GM10248 (cell line): ENCODE data around the gene CEP41.

Experiments
- CTCF ChIA-PET: fragments of 300-600 bp; sonication (Branson Sonifier 250); formaldehyde crosslinking; extraction: SDS; loops from one replicate; lab custom pipeline; 2021; ENCODE audit warnings: antibody characterized with exemption; lab: Yijun Ruan, JAX
- POLR2A ChIA-PET: fragments of 350-650 bp; sonication (Branson Sonifier 250); formaldehyde crosslinking; extraction: SDS; loops from one replicate; lab custom pipeline; 2020; ENCODE audit warnings: antibody characterized with exemption; lab: Yijun Ruan, JAX
- DNase-seq: peaks from one replicate; pipeline ENCODE4 v3.0.0; 2012; ENCODE audit errors: extremely low spot score
- TF ChIP-seq, protein P1 (sequence below): IDR thresholded peaks from 2 replicates; pipeline ENCODE4 v1.5.1; 2012; ENCODE audit warnings: mild to moderate bottlenecking, low read depth; ENCODE audit errors: extremely low read depth, missing control alignments, control extremely low read depth

Gene CEP41

DNA sequence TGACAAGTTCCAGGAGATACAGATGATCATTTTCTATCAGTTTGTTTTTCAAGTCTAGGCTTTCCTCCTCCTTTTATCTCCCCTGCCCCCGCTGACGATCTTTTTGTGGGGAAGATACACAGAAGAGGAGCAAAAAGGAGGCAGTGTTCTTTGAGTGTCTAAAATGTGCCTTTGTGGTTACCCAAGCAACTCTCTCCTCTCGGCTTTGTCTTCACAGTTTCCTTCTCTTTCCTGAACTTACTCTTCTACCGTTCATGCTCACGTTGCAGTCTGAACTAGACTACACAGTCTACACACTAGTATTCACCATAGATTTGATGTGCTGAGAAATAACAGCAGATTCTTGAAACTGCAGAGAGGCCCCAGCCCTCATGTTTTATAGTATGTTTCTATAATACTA lies 23.6 kb downstream of the CEP41 start:
- TF ChIP-seq, protein P1, sequence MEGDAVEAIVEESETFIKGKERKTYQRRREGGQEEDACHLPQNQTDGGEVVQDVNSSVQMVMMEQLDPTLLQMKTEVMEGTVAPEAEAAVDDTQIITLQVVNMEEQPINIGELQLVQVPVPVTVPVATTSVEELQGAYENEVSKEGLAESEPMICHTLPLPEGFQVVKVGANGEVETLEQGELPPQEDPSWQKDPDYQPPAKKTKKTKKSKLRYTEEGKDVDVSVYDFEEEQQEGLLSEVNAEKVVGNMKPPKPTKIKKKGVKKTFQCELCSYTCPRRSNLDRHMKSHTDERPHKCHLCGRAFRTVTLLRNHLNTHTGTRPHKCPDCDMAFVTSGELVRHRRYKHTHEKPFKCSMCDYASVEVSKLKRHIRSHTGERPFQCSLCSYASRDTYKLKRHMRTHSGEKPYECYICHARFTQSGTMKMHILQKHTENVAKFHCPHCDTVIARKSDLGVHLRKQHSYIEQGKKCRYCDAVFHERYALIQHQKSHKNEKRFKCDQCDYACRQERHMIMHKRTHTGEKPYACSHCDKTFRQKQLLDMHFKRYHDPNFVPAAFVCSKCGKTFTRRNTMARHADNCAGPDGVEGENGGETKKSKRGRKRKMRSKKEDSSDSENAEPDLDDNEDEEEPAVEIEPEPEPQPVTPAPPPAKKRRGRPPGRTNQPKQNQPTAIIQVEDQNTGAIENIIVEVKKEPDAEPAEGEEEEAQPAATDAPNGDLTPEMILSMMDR = no peak
- ChIA-PET CTCF (interaction anchor here (0.8 to 1.5 kb wide), 2 partner anchors 15 to 213 kb away, joined by 3 read pairs; no protein-coding TSS in a partner anchor), POLR2A (no interaction called here)
- no peak for DNase-seq

DNA sequence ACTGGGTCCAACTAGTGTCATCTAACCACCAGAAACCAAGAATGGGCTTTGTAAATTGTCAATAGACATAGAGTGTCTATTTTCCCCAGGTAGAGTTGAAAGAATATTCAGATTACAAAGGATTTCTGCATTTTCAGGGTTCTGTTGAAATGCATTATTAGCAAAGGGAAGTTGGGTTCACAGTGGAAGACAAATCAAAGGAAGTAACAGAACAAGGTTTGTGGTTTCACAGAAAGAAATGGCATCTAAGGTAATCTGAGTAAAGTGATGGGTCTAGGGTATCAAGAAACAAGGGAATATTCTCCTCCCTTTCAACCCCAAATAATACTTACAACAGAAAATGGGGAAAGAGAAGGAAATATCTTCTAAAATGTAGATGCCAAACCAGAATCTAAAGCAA lies 25.8 kb downstream of the CEP41 start:
- ChIA-PET CTCF (interaction anchor here (1.0 to 1.4 kb wide), 3 partner anchors 9 to 23 kb away, joined by 3 to 4 read pairs (median 3); no protein-coding TSS in a partner anchor), POLR2A (no interaction called here)
- no peak for DNase-seq
- TF ChIP-seq, protein P1 = no peak

DNA sequence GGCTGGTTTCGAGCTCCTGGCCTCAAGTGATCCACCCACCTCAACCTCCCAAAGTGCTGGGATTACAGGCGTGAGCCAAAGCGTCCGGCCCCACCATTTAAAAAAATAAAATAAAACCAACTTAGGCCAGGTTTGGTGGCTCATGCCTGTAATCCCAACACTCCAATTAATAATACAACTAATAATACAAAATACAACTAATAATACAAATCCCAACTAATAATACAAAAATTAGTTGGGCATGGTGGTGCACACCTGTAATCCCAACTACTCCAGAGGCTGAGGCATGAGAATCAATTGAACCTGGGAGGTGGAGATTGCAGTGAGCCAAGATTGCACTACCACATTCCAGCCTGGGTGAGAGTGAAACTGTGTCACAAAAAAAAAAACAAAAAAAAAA lies 27.6 kb downstream of the CEP41 start:
- CTCF ChIA-PET = interaction anchor here (1.2 to 2.0 kb wide), 4 partner anchors 10 to 23 kb away, joined by 3 to 14 read pairs (median 4); no protein-coding TSS in a partner anchor
- TF ChIP-seq, protein P1 = no peak
- no peak for DNase-seq
- POLR2A ChIA-PET = no interaction called here

DNA sequence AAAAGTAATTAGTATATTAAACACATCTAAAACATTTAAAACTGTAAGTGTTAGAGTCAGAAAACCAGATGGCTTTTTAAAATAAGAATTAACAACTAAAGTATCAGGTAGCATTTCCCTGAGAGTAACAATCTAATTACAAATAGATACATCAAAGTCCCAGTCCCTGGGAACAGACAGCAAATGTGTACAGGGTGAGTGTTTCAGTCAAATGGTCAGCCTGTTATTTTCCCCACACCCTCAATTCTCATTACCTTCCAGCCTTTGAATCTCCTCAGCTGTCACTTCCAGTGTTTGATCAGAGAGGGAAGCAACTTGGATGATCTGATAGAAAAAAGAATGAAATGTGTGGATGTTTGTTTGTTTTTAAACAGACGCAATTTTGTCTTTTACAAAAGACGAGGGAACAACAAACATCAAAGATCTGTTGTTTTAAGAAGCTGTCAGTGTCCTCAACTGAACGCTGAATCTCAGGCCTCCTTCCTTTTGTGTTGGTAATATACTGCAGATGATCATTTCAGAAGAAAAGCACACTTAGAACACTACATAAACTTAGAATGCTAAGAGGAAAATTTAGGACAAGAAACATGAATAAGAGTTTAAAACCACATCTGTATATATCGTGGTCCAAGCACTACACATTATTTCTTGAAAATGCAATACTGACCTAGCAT lies 29.8 kb downstream of the CEP41 start:
- TF ChIP-seq, protein P1 = no peak
- ChIA-PET POLR2A (no interaction called here), CTCF (interaction anchor here (1.5 to 1.6 kb wide), 3 partner anchors 9 to 339 kb away, joined by 3 to 5 read pairs (median 3); no protein-coding TSS in a partner anchor)
- no peak for DNase-seq

DNA sequence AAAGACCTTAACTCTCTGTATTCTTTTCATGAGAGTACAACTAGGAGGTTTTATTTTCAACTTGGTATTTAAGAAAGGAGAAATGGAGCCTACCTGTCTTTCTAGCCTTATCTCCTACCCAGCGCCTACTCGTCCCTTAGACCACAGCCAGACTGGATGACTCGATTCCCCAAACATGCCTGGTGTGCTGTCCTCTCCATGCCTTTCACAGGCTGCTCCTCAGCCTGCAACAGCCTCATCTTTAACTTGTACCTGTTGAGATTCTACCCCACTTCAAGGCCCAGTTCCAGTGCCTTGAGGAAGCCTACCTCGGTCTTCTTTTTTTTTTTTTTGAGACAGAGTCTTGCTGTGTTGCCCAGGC lies 31.1 kb downstream of the CEP41 start:
- CTCF ChIA-PET = no interaction called here
- DNase-seq = no peak
- TF ChIP-seq, protein P1 = no peak
- POLR2A ChIA-PET = no interaction called here

DNA sequence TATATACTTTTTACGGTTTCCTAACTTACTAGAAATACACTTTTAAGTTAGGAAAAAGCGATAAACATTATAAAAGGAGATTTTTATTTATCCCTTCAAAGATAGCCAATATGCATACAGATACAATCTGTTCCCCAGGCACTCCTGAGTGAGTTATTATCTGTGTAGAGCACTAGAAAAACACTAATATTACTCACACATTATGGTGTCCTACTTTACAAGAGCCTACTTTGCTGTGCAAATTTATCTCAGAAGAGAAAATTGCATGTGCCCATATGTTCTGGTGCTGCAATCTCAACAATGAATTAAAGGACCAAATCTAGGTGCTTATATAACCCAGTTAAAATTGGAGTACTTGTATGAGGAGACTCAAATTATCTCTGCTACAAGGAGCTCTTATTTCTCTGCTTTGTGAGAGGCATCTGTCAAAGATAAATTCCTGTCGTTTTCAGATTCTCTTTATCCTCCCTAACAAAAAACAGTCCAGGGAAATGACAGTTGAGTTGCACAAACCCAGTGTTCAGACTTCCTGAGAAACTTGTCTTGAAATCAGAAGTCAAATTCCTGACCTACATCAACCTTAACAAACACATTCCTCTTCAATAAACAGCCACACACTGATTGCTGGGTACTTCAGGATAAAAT lies 31.6 kb downstream of the CEP41 start:
- TF ChIP-seq, protein P1 = no peak
- POLR2A ChIA-PET = no interaction called here
- no peak for DNase-seq
- CTCF ChIA-PET = no interaction called here
